Upper lobe of right lung (tissue), 1 donor: ENCODE measurements around the gene ALCAM. TPM values are rescaled to one million over a fixed set of nuclear protein-coding genes. Genes with fewer than 3 reads are reported as not detected.

Experiments
- ATAC-seq: fragments of 200-7000 bp; cut with Tn5 transposase; one replicate; pipeline ENCODE4 v1.9.1; 2020; ENCODE audit warnings: mild to moderate bottlenecking, moderate library complexity
- DNase-seq: peaks from one replicate; pipeline ENCODE4 v3.0.0-alpha.2; 2020
- H3K27ac ChIP-seq: fragments of 200-600 bp; one replicate; pipeline ENCODE4 v1.8.0; 2022
- H3K27me3 ChIP-seq: fragments of 200-600 bp; one replicate; pipeline ENCODE4 v1.8.0; 2022; ENCODE audit warnings: mild to moderate bottlenecking
- H3K36me3 ChIP-seq: fragments of 200-600 bp; one replicate; pipeline ENCODE4 v1.8.0; 2022
- H3K4me1 ChIP-seq: fragments of 200-600 bp; one replicate; pipeline ENCODE4 v1.8.0; 2022
- H3K4me3 ChIP-seq: fragments of 200-600 bp; one replicate; pipeline ENCODE4 v1.8.0; 2022; ENCODE audit warnings: mild to moderate bottlenecking
- H3K9me3 ChIP-seq: fragments of 200-600 bp; one replicate; pipeline ENCODE4 v1.8.0; 2022
- CTCF ChIP-seq: fragments of 200-600 bp; IDR thresholded peaks from one replicate; pipeline ENCODE4 v1.8.0; 2022; ENCODE audit warnings: antibody characterized with exemption
- intact Hi-C: fragments of 100-400 bp; cut with DNase I; formaldehyde crosslinking; loops from one replicate; pipeline ENCODE4 v1.11.0; 2022
- total RNA-seq: library from RNA; stranded (reverse); fragmentation: NEBNext Ultra II Directional; extraction: Animal tissue kit (Norgen Biotek cat#: 25700); gene quantifications from one replicate; pipeline ENCODE4 v1.2.1, GENCODE V29; 2021
- donor health status: DM: no; HTN: yes; CAD: no; lungs with severe emphysema.

Gene ALCAM
- total RNA-seq, 1 donor from 2014 or later, result 202 TPM

DNA sequence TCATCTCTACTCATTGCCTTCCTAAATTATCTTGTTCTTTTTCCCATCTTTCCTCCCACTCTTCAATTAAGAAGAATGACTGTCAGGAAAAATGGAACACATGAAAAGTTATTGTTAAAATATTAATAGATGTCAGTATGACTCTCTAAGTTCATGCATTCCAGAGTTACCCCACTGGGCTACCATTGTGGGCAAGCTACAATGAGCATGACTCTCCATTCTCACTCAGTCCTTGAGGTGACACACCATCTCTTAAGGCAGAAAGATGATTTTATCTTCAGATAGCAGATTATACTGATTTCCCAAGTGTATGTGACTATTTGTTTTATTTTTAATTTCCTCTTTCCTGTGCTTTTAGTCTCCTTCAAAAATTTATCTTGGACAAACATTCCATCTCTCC lies 144.3 kb downstream of the ALCAM start:
- ATAC-seq, result no peak
- no peak for TF ChIP-seq CTCF
- intact Hi-C loops, result no loop called here
- no peak for DNase-seq
- H3K27ac ChIP-seq, result no peak overlapping the region
- no peaks in the 10 kb centered on the region for H3K9me3 ChIP-seq
- no peaks in the 10 kb centered on the region for H3K4me1 ChIP-seq
- H3K4me3 ChIP-seq, result no peak overlapping the region
- no peaks in the 10 kb centered on the region for H3K36me3 ChIP-seq
- no peaks in the 10 kb centered on the region for H3K27me3 ChIP-seq

DNA sequence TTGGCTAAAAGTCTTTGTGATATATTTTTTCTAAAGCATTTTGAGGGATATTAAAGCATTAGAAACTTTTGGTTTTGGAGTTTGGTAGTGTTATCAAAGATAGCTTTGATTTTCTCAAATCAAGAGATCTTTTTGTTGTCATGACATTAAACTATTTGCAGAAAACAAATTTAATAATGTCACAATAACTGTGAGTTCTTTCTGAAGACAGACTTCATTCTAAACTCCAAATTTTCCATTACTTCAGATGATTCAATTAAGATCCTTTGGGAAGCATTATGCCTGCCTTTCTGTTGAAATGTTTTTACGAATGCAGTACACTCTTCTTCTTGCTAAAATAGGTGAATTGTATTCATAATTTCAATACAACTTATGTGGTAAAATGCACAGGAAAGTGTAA lies 145.4 kb downstream of the ALCAM start:
- H3K9me3 ChIP-seq, result no peaks in the 10 kb centered on the region
- H3K4me3 ChIP-seq, result no peak overlapping the region
- ATAC-seq (no peak), DNase-seq (no peak)
- no peak for TF ChIP-seq CTCF
- H3K36me3 ChIP-seq, result no peaks in the 10 kb centered on the region
- intact Hi-C loops, result no loop called here
- H3K27ac ChIP-seq, result no peak overlapping the region
- no peaks in the 10 kb centered on the region for H3K4me1 ChIP-seq
- H3K27me3 ChIP-seq, result no peaks in the 10 kb centered on the region

DNA sequence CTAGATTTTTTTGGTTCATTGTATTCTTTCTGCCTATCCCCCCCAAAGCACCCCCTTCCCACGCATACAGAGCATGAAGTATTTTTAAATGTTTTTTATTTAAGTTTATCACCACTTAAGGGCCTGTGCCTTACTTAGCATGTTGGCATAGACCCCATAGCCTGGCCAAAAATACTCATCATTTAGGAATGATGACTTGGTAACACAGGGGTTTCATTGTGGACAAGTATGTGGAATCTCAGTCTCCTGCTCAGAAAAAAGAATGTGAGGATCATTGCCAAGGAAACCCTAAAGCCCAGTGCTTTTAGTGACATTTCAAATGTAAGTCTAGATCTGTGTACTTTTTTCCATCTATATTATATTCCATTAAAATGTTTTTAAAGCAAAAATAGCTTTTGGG lies 146.3 kb downstream of the ALCAM start:
- Histone ChIP-seq H3K36me3 (no peaks in the 10 kb centered on the region), H3K27ac (no peak overlapping the region), H3K4me3 (no peak overlapping the region), H3K9me3 (no peaks in the 10 kb centered on the region), H3K27me3 (no peaks in the 10 kb centered on the region), H3K4me1 (no peaks in the 10 kb centered on the region)
- DNase-seq (no peak), ATAC-seq (no peak)
- TF ChIP-seq CTCF, result no peak
- intact Hi-C loops, result no loop called here

DNA sequence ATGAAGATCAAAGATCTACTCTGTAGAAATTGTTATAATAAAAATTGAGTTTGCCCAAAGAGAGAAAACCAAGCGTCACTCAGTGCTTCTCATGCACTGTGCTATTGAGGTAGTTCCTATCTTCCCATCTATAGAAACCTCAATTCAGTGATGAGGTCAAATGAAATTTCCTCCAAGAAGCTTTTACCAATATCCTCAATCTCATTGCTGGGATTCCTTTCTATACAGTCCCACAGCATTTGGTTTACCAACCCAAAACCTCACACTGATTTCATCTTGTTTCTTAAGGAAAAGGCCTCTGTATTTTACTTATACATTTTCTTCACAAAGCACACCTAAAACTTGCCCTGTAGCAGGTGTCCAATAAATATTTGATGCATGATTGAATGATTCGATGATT lies 147.2 kb downstream of the ALCAM start:
- no peak for ATAC-seq
- no peak for TF ChIP-seq CTCF
- intact Hi-C loops, result no loop called here

DNA sequence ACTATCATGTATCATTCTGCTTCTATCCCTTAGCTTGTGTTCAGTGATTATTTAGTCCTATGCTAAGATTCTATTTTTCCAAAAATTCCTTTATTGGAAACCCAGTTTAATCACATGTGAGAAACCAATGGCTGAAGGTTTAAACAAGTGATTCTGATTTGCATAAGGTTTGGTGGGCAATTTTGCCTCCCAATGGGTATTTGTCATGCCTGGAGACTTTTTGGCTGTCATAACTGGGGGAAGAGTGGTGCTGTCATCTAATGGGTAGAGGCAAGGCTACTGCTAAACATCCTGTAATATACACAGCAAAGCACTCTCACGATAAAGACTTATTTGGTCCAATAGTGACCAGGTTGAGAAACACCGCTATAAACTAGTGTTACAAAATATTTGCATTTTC lies 148.7 kb downstream of the ALCAM start:
- intact Hi-C loops, result no loop called here

More for the DNA sequence above, 147.2 kb downstream of the ALCAM start:
- H3K36me3 ChIP-seq, result no peaks in the 10 kb centered on the region
- H3K27ac ChIP-seq, result no peak overlapping the region
- H3K9me3 ChIP-seq, result no peaks in the 10 kb centered on the region
- H3K27me3 ChIP-seq, result no peaks in the 10 kb centered on the region
- no peak for DNase-seq
- H3K4me3 ChIP-seq, result no peak overlapping the region
- no peaks in the 10 kb centered on the region for H3K4me1 ChIP-seq

More for the DNA sequence above, 148.7 kb downstream of the ALCAM start:
- H3K9me3 ChIP-seq, result no peaks in the 10 kb centered on the region
- no peak for TF ChIP-seq CTCF
- H3K27ac ChIP-seq, result no peak overlapping the region
- no peak for ATAC-seq
- H3K4me1 ChIP-seq, result no peaks in the 10 kb centered on the region
- H3K4me3 ChIP-seq, result no peak overlapping the region
- DNase-seq, result no peak
- H3K36me3 ChIP-seq, result no peaks in the 10 kb centered on the region
- no peaks in the 10 kb centered on the region for H3K27me3 ChIP-seq
